SU-DHL-6 (cell line): Measurements from ENCODE around the gene ANP32B.
"Not testable (repeated sequence)": the region's sequence is repeated elsewhere in the genome, so short reads cannot be mapped to it uniquely, and the experiment has no call there.

Source experiments
- H2AFZ ChIP-seq: fragments of 200-600 bp; sonication (generic); 2 replicates; pipeline ENCODE4 v1.6.1; 2014; ENCODE audit warnings: low read depth, mild to moderate bottlenecking, moderate library complexity, mixed read lengths, antibody characterized with exemption, low read length; ENCODE audit not compliant: severe bottlenecking
- H3F3A ChIP-seq: fragments of 200-600 bp; shearing (Covaris generic); 2 replicates; pipeline ENCODE4 v1.6.0; 2016; ENCODE audit warnings: antibody characterized with exemption, mild to moderate bottlenecking; ENCODE audit not compliant: insufficient read depth
- H3K27ac ChIP-seq: fragments of 200-600 bp; sonication (generic); 2 replicates; pipeline ENCODE4 v1.5.1; 2016; ENCODE audit warnings: low read depth, mild to moderate bottlenecking, low read length, moderate library complexity, mixed read lengths
- H3K27me3 ChIP-seq: fragments of 200-600 bp; sonication (generic), shearing (Covaris generic); 2 replicates; pipeline ENCODE4 v1.6.0; 2014; ENCODE audit warnings: mild to moderate bottlenecking, low read length
- H3K36me3 ChIP-seq: fragments of 200-600 bp; sonication (generic); 2 replicates; pipeline ENCODE4 v1.6.1; 2014; ENCODE audit warnings: mild to moderate bottlenecking, low read length, mixed read lengths
- H3K4me2 ChIP-seq: fragments of 300-600, 200-600 bp; shearing (Covaris generic), sonication (generic); 2 replicates; pipeline ENCODE4 v1.6.0; 2014; ENCODE audit warnings: low read length, low read depth, mild to moderate bottlenecking; ENCODE audit not compliant: poor library complexity, severe bottlenecking
- H3K4me3 ChIP-seq: fragments of 200-600 bp; sonication (generic); 2 replicates; pipeline ENCODE4 v1.5.1; 2014; ENCODE audit warnings: antibody characterized with exemption, low read length, mild to moderate bottlenecking, mixed read lengths; ENCODE audit not compliant: insufficient read depth, poor library complexity, severe bottlenecking
- H3K79me2 ChIP-seq: fragments of 200-600 bp; sonication (generic); 2 replicates; pipeline ENCODE4 v1.6.1; 2014; ENCODE audit warnings: mild to moderate bottlenecking, low read length, moderate library complexity; ENCODE audit not compliant: insufficient read depth
- H3K9ac ChIP-seq: fragments of 200-600 bp; sonication (generic); 2 replicates; pipeline ENCODE4 v1.7.0; 2014; ENCODE audit warnings: mild to moderate bottlenecking, low read length
- H3K9me2 ChIP-seq: fragments of 200-600 bp; sonication (generic); replicated peaks from 2 replicates; pipeline ENCODE4 v1.6.1; 2014; ENCODE audit warnings: low read length; ENCODE audit not compliant: insufficient read depth
- H3K9me3 ChIP-seq: fragments of 200-600 bp; sonication (generic); 2 replicates; pipeline ENCODE4 v1.6.1; 2014; ENCODE audit warnings: low read length, mixed read lengths; ENCODE audit not compliant: insufficient read depth
- H4K20me1 ChIP-seq: fragments of 200-600 bp; sonication (generic); 2 replicates; pipeline ENCODE4 v1.6.1; 2014; ENCODE audit warnings: low read depth, mild to moderate bottlenecking, antibody characterized with exemption, low read length, moderate library complexity, mixed read lengths
- EZH2phosphoT487 ChIP-seq: fragments of 200-600 bp; sonication (generic), shearing (Covaris generic); conservative IDR thresholded peaks from 2 replicates; pipeline ENCODE4 v1.6.1; 2018; ENCODE audit warnings: mild to moderate bottlenecking, antibody characterized with exemption, low read length, moderate library complexity, mixed read lengths
- TF ChIP-seq, protein P1 (sequence below): fragments of 200-600 bp; sonication (generic); IDR thresholded peaks from one replicate; pipeline ENCODE4 v1.5.1; 2017; ENCODE audit warnings: antibody characterized with exemption, mild to moderate bottlenecking, low read length, moderate library complexity; ENCODE audit not compliant: insufficient read depth, poor library complexity, severe bottlenecking

ANP32B gene

GRCh38 chr9:98016137-98016680 lies 33.1 kb downstream of the ANP32B start:
- Histone ChIP-seq H2AFZ (no peak overlapping the region), H3F3A (peaks cover 31% of the 10 kb centered on the region), H3K9me3 (no peaks in the 10 kb centered on the region), H3K27me3 (no peaks in the 10 kb centered on the region), H3K9me2 (no peaks in the 10 kb centered on the region), H3K27ac (no peak overlapping the region), H3K4me2 (no peak overlapping the region), H3K4me3 (no peak overlapping the region), H3K36me3 (peaks cover 49% of the 10 kb centered on the region), H3K9ac (no peak overlapping the region), H4K20me1 (0 out of 2 replicates have a peak, but pooled peaks cover 12% of the 10 kb centered on the region), H3K79me2 (peaks cover 4% of the 10 kb centered on the region; the same call in 1 of the 2 replicates)
- TF ChIP-seq EZH2phosphoT487, result no peak
- TF ChIP-seq, protein P1, sequence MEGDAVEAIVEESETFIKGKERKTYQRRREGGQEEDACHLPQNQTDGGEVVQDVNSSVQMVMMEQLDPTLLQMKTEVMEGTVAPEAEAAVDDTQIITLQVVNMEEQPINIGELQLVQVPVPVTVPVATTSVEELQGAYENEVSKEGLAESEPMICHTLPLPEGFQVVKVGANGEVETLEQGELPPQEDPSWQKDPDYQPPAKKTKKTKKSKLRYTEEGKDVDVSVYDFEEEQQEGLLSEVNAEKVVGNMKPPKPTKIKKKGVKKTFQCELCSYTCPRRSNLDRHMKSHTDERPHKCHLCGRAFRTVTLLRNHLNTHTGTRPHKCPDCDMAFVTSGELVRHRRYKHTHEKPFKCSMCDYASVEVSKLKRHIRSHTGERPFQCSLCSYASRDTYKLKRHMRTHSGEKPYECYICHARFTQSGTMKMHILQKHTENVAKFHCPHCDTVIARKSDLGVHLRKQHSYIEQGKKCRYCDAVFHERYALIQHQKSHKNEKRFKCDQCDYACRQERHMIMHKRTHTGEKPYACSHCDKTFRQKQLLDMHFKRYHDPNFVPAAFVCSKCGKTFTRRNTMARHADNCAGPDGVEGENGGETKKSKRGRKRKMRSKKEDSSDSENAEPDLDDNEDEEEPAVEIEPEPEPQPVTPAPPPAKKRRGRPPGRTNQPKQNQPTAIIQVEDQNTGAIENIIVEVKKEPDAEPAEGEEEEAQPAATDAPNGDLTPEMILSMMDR, result no peak

DNA sequence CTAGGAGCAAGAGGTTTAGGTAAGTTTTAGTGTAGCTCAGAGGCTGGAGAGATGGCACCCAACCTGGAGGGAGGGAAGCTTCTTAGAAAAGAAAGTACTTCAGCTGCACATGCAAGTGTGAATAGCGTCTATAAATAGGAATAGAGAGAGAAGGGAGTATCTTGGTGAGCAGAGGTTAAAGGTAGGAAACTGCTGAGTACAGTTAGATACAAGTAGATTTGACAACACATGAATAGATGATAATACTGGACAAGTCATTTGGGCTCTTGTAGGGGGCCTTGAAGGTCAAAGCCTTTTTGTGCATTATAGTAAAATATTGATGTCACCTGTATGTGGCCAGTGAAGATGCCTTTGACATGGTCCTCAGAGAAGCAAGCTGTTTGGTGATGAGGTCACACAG lies 34.2 kb downstream of the ANP32B start:
- H3K9ac ChIP-seq, result no peak overlapping the region
- H4K20me1 ChIP-seq, result 0 out of 2 replicates have a peak, but pooled peaks cover 6% of the 10 kb centered on the region
- no peaks in the 10 kb centered on the region for H3K9me3 ChIP-seq
- TF ChIP-seq, protein P1, result no peak
- no peak for TF ChIP-seq EZH2phosphoT487
- H3K4me2 ChIP-seq, result no peak overlapping the region
- peaks cover 38% of the 10 kb centered on the region for H3K36me3 ChIP-seq
- no peaks in the 10 kb centered on the region for H3K27me3 ChIP-seq
- no peaks in the 10 kb centered on the region for H3K9me2 ChIP-seq
- no peak overlapping the region for H3K27ac ChIP-seq
- H3K4me3 ChIP-seq, result no peak overlapping the region
- peaks cover 28% of the 10 kb centered on the region for H3F3A ChIP-seq
- no peak overlapping the region for H2AFZ ChIP-seq
- H3K79me2 ChIP-seq, result no peaks in the 10 kb centered on the region

GRCh38 chr9:98018347-98018746 lies 35.2 kb downstream of the ANP32B start:
- Histone ChIP-seq H3K27me3 (no peaks in the 10 kb centered on the region), H2AFZ (no peak overlapping the region), H3K36me3 (peaks cover 31% of the 10 kb centered on the region), H3F3A (peaks cover 27% of the 10 kb centered on the region), H3K9me3 (no peaks in the 10 kb centered on the region), H3K4me2 (no peak overlapping the region), H3K27ac (no peak overlapping the region), H4K20me1 (0 out of 2 replicates have a peak, but pooled peaks cover 6% of the 10 kb centered on the region), H3K9ac (no peak overlapping the region), H3K4me3 (no peak overlapping the region), H3K79me2 (no peaks in the 10 kb centered on the region), H3K9me2 (no peaks in the 10 kb centered on the region)
- TF ChIP-seq, protein P1, result no peak
- no peak for TF ChIP-seq EZH2phosphoT487

DNA sequence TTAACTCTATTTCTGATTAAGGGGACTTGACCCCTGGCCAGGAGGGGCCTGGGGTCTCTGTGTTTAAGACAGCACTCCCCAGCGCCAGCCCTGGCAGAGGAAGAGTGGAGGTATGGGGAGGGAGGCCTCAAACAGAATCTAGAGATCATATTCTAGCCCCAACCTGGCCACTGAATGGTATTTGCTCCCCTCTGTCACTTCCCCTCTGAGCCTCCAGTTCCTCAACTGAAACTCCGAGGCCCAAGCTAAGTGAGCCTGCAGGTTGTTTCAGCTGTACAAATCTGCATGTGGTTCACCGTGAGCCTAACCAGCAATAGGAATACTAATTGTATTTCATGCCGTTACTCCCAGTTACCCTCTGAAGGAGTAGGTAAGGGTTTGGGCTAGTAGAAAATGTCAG lies 36.0 kb downstream of the ANP32B start:
- Histone ChIP-seq H3K27me3 (no peaks in the 10 kb centered on the region), H3K9me2 (no peaks in the 10 kb centered on the region), H3K4me2 (no peak overlapping the region), H3K27ac (no peak overlapping the region), H3K9ac (no peak overlapping the region), H3K4me3 (no peak overlapping the region), H4K20me1 (0 out of 2 replicates have a peak, but pooled peaks cover 6% of the 10 kb centered on the region), H3K9me3 (no peaks in the 10 kb centered on the region), H3K79me2 (no peaks in the 10 kb centered on the region), H3K36me3 (peaks cover 27% of the 10 kb centered on the region), H2AFZ (no peak overlapping the region), H3F3A (peaks cover 31% of the 10 kb centered on the region)
- TF ChIP-seq, protein P1, result no peak
- no peak for TF ChIP-seq EZH2phosphoT487

DNA sequence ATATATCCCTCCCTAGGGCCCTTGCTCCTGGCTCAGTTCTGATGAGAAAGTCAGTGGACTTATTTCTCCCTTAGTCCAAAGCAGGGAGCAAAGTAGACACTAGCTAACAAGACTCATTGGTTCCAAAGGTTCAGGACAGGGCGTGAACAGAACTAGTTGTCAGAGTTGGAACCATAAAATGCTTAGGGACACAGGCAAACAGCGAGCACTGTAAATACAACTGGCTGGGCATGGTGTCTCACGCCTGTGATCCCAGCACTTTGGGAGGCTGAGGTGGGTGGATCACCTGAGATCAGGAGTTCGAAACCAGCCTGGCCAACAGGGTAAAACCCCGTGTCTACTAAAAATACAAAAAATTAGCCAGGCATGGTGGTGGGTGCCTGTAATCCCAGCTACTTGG lies 36.7 kb downstream of the ANP32B start:
- Histone ChIP-seq H3F3A (peaks cover 31% of the 10 kb centered on the region), H3K36me3 (peaks cover 22% of the 10 kb centered on the region)
- H3K9me2 ChIP-seq, H3K79me2 ChIP-seq, H2AFZ ChIP-seq, H3K27me3 ChIP-seq, H3K9ac ChIP-seq, H3K27ac ChIP-seq, H4K20me1 ChIP-seq, H3K9me3 ChIP-seq, H3K4me2 ChIP-seq, H3K4me3 ChIP-seq: not testable (repeated sequence)
